ENCODE data around the gene PLPP7. TPM values are rescaled to one million over a fixed set of nuclear protein-coding genes. Genes with fewer than 3 reads are reported as not detected.
"Not testable (repeated sequence)": the region's sequence is repeated elsewhere in the genome, so short reads cannot be mapped to it uniquely, and the experiment has no call there.

Gene PLPP7
- total RNA-seq, 4 donors from 2014 or later = 3.8 to 14.0 (median 6.5) TPM

- TF ChIP-seq CTCF (IDR thresholded peaks at IDR 0.05) = no peak
- DNase-seq (ENCODE audit: low spot score) (no peak), ATAC-seq (ENCODE audit: low FRiP score) (no peak)
Measured at GRCh38 chr9:131324736-131325679, 35.5 kb downstream of the PLPP7 start.

- no peak for TF ChIP-seq CTCF (IDR thresholded peaks at IDR 0.05)
- DNase-seq (ENCODE audit: low spot score) = no peak
- ATAC-seq (ENCODE audit: low FRiP score) = no peak
Measured at GRCh38 chr9:131329241-131329641, 39.7 kb downstream of the PLPP7 start.

- TF ChIP-seq CTCF (IDR thresholded peaks at IDR 0.05) = no peak
- DNase-seq (ENCODE audit: low spot score) = no peak
- no peak for ATAC-seq (ENCODE audit: low FRiP score)
Measured at GRCh38 chr9:131330814-131331600, 41.5 kb downstream of the PLPP7 start.

- not testable (repeated sequence) for DNase-seq (ENCODE audit: low spot score); ATAC-seq (ENCODE audit: low FRiP score)
Measured at GRCh38 chr9:131331996-131332395, 42.5 kb downstream of the PLPP7 start.

- no peak for ATAC-seq (ENCODE audit: low FRiP score)
- no peak for TF ChIP-seq CTCF (IDR thresholded peaks at IDR 0.05)
- no peak for DNase-seq (ENCODE audit: low spot score)
Measured at GRCh38 chr9:131333771-131334628, 44.5 kb downstream of the PLPP7 start.

- DNase-seq (ENCODE audit: low spot score) (no peak), ATAC-seq (ENCODE audit: low FRiP score) (no peak)
- TF ChIP-seq CTCF (IDR thresholded peaks at IDR 0.05) = no peak
Measured at GRCh38 chr9:131334629-131335367, 45.3 kb downstream of the PLPP7 start.

All from omental fat pad (tissue), 4 donors.